Testis (tissue), 2 donors: Measurements from ENCODE around the gene UBE3B.

ENCODE experiments used
- CTCF ChIP-seq, 3 experiments: fragments of 450-650 bp in 2 of 3; fragments of 200-600 bp in 1 of 3; sonication (generic) in 1 of 3; IDR thresholded peaks; one replicate each; pipeline ENCODE4 v1.5.1; 2016 to 2019; ENCODE audit warnings: antibody characterized with exemption in 3 of 3, mild to moderate bottlenecking in 2 of 3, moderate library complexity in 1 of 3
- POLR2A ChIP-seq: fragments of 450-650 bp; IDR thresholded peaks from one replicate; pipeline ENCODE4 v1.6.1; 2017; ENCODE audit warnings: antibody characterized with exemption, mild to moderate bottlenecking, moderate library complexity

GRCh38 chr12:109541413-109541726, 63.9 kb downstream of the UBE3B start:
- TF ChIP-seq CTCF (IDR thresholded peaks at IDR 0.05): no peak
- no peak for TF ChIP-seq POLR2A
